Thoracic aorta (tissue), 2 donors: ENCODE measurements around the gene SCN8A. TPM values are rescaled to one million over a fixed set of nuclear protein-coding genes. Genes with fewer than 3 reads are reported as not detected.
A peak's percentile ranks its signal among the peaks of the same experiment; 100 is the strongest.

Source experiments
- ATAC-seq: fragments of 150-250 bp; one replicate; pipeline ENCODE4 v1.8.0; 2017; ENCODE audit warnings: low read depth; ENCODE audit not compliant: insufficient number of reproducible peaks, low FRiP score
- DNase-seq: peaks from one replicate; pipeline ENCODE4 v3.0.0-alpha.2; 2020; ENCODE audit warnings: low spot score
- H3K27ac ChIP-seq, 2 donors: fragments of 200-600 bp; sonication (generic); 1 replicate in 1 of 2; 2 replicates in 1 of 2; pipeline ENCODE4 v1.5.1; 2016; ENCODE audit warnings: mild to moderate bottlenecking in 2 of 2, moderate library complexity in 2 of 2
- H3K27me3 ChIP-seq: fragments of 200-600 bp; sonication (generic); replicated peaks from 2 replicates; pipeline ENCODE4 v1.6.0; 2016; ENCODE audit warnings: mild to moderate bottlenecking; ENCODE audit not compliant: insufficient read depth
- H3K36me3 ChIP-seq: fragments of 200-600 bp; sonication (generic); one replicate; pipeline ENCODE4 v1.5.1; 2016
- H3K4me1 ChIP-seq, 2 donors: fragments of 200-600 bp; sonication (generic); 1 replicate in 1 of 2; 2 replicates in 1 of 2; pipeline versions ENCODE4 v1.5.1 to v1.6.0; 2016; ENCODE audit warnings: low read depth in 2 of 2, mild to moderate bottlenecking in 1 of 2; ENCODE audit not compliant: control insufficient read depth in 1 of 2
- H3K4me3 ChIP-seq: fragments of 200-600 bp; sonication (generic); 2 replicates; pipeline ENCODE4 v1.5.1; 2016; ENCODE audit warnings: mild to moderate bottlenecking
- H3K9me3 ChIP-seq: fragments of 200-600 bp; sonication (generic); 2 replicates; pipeline ENCODE4 v1.5.1; 2016
- total RNA-seq, 2 donors: library from RNA; depleted of rRNA; stranded (reverse); fragments of >200 nt; gene quantifications; one replicate each; pipeline versions ENCODE4 v1.1.0 to v1.2.3, GENCODE V29; 2016
- TF ChIP-seq, protein P1 (sequence below): fragments of 200-600 bp; sonication (generic); IDR thresholded peaks from one replicate; pipeline ENCODE4 v1.5.1; 2019; ENCODE audit warnings: antibody characterized with exemption

The SCN8A gene
- total RNA-seq, 2 donors from 2014 or later = 0.54 TPM; not detected in 1

DNA sequence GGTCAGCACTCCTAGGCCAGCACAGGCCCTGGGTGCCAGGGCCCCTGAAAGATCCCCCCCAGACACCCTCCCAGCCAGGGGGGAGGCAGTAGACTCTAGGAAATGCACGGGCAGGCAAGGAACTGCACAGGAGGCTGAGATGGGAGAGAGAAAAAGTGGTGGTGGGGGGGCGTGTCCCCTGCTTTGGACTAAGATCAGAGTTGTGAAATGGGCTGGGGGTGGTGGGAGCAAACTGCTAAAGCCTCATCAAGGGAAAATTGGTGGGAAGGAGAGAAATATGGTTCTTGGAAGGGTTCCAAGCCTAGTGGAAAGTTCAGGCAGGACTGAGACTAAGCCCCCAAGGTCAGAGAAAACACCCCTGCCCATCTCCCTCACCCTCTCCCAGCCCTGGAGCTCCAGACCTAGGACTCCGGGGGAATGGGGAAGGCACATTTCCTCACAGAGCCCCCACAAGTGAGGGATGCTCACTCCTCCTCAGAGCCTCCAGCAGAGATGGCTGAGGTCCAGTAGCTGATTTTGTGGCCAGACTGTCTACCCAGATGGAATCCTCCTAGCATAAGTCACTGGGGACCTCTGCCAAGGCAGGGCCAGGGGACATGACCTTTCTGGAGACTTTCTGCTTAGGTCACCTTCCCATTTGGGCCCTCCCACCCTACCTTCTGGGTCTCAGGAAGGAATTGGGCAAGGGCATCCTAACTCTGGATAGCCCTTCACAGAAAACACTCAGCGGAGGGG lies 227.7 kb downstream of the SCN8A start:
- no peak overlapping the region for H3K27ac ChIP-seq
- H3K4me1 ChIP-seq = peaks cover 0 to 5% of the 10 kb centered on the region in 2 donors
- no peaks in the 10 kb centered on the region for H3K9me3 ChIP-seq
- H3K27me3 ChIP-seq = no peaks in the 10 kb centered on the region
- DNase-seq = no peak
- TF ChIP-seq, protein P1, sequence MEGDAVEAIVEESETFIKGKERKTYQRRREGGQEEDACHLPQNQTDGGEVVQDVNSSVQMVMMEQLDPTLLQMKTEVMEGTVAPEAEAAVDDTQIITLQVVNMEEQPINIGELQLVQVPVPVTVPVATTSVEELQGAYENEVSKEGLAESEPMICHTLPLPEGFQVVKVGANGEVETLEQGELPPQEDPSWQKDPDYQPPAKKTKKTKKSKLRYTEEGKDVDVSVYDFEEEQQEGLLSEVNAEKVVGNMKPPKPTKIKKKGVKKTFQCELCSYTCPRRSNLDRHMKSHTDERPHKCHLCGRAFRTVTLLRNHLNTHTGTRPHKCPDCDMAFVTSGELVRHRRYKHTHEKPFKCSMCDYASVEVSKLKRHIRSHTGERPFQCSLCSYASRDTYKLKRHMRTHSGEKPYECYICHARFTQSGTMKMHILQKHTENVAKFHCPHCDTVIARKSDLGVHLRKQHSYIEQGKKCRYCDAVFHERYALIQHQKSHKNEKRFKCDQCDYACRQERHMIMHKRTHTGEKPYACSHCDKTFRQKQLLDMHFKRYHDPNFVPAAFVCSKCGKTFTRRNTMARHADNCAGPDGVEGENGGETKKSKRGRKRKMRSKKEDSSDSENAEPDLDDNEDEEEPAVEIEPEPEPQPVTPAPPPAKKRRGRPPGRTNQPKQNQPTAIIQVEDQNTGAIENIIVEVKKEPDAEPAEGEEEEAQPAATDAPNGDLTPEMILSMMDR = no peak
- H3K36me3 ChIP-seq = no peaks in the 10 kb centered on the region
- ATAC-seq = no peak
- no peak overlapping the region for H3K4me3 ChIP-seq

DNA sequence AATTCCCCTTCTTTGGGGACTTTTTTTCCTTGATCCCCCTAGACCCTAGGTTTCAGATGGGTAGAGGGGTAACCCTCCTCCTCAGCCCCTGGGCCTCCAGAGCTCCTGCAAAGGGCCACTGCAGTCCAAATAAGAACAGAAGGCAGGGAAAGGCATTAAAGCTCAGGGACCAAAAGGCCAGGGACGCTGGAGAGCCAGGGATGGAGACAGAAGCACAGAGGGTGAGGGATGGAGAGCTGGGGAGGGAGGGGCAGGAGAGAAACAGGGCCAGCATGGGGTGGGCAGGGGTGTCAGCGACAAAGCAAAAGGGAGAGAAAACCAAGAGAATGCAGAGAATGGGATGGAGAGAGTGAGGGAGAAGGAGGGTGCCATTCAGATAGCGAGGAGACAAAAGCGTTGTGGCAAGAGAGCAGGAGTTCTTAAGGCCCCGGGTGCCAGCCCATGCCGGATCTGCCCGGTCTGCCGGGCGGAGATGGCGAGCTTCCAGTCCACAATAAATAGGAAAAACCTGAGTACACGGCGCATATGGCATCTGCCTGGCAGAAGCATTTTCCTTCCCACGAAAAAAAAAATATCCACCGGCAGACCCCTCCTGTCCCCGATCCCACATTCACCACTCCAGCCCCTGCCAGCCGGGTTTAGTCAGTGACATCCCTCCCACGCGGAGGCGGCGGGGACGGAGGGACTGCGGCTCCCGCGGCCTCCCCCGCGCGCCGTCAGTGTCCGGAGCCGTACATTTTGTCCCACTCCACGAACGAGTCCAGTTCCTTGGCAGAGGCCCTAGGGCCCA lies 228.9 kb downstream of the SCN8A start:
- TF ChIP-seq, protein P1 = no peak
- no peak overlapping the region for H3K27ac ChIP-seq
- no peak for ATAC-seq

DNA sequence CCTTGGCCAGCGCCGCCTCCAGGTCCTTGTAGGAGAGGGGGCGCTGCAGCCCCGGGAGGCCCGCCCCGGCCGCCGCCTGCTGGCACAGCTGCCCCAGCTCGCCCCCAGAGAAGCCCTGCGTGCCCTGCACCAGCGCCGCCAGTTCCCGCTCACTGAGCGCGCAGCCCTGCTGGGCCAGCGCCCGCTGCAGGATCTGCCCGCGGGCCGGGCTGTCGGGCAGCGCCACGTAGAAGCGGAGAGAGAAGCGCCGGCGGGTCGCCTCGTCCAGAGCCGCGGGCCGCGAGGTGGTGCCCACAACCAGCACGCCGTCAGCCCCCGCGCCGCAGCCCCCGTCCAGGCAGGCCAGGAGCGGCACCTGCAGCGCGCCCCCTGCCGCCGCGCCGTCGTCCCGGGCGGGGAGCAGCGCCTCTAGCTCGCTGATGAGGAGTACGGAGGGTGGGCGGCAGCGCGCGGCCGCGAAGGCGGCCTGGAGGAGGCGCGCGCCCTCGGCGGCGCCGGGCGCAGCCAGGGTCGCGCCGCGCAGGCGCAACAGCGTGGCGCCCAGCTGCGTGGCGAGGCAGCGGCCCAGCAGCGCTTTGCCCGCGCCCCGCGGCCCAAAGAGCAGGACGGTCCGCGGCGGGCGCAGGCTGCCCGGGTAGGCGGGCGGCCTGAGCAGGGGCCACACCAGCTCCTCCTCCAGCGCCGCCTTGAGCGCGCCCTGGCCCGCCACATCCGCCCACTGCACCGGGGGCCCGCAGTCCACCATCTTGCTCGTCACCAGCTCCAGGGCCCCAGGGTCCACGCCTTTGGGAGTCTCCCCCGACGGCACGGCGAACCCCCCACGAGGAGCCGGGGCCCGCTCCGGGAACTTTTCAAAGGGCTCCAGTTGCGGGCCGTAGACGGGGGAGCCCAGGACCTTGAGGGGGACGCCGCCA lies 229.8 kb downstream of the SCN8A start:
- Histone ChIP-seq H3K27me3 (no peaks in the 10 kb centered on the region), H3K27ac (no peak overlapping the region), H3K36me3 (no peaks in the 10 kb centered on the region), H3K4me3 (peak overlapping the region; percentile 63), H3K4me1 (peaks cover 0 to 5% of the 10 kb centered on the region in 2 donors), H3K9me3 (no peaks in the 10 kb centered on the region)
- DNase-seq = no peak
- ATAC-seq = no peak
- TF ChIP-seq, protein P1 = no peak

More for the DNA sequence above, 228.9 kb downstream of the SCN8A start:
- no peaks in the 10 kb centered on the region for H3K36me3 ChIP-seq
- peaks cover 0 to 5% of the 10 kb centered on the region in 2 donors for H3K4me1 ChIP-seq
- DNase-seq = no peak
- H3K9me3 ChIP-seq = no peaks in the 10 kb centered on the region
- H3K4me3 ChIP-seq = peak overlapping the region; percentile 63
- no peaks in the 10 kb centered on the region for H3K27me3 ChIP-seq

DNA sequence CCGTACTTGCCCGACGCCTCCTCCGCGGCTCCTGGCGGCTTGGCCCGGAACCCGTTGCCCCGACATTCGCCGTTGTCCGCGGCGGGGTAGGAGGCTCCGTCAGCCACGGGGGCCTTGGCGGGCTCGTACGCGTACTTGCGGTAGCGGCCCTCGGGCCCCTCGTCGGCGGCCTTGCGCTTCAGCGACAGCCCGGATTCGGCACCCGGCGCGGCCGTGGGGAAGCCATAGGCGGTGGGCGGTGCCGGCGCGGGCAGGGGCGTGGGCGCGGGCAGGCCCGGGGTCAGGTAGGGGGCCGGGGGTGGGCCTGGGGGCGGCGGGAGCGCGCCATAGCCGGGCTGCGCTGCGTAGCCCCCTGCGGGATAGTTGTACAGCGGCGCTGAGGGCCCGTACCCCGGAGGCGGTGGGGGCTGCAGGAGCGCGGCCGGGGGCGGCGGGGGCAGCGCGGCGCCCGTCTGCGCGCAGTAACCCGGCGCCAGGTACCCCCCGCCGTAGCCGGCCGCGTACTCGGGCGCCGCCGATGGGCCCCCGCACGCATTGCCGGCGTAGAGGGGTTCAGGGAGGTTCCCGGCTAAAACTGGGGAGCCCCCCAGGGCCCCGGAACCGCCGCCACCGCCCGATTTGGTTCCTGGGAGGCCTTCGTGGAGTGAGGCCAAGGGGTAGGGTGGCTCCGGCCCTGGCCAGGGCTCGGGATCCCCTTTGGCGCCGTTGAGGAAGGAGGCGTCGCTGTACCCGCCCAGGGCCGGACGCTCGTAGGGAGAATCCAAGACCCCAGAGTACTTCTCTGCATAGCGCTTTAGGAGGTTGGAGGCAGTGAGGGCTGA lies 230.6 kb downstream of the SCN8A start:
- H3K4me3 ChIP-seq = peak overlapping the region; percentile 63
- H3K27ac ChIP-seq = no peak overlapping the region
- DNase-seq (no peak), ATAC-seq (no peak)
- no peaks in the 10 kb centered on the region for H3K9me3 ChIP-seq
- TF ChIP-seq, protein P1 = no peak
- no peaks in the 10 kb centered on the region for H3K27me3 ChIP-seq
- H3K4me1 ChIP-seq = peaks cover 0 to 5% of the 10 kb centered on the region in 2 donors
- H3K36me3 ChIP-seq = no peaks in the 10 kb centered on the region
